H1 (cell line): ENCODE data around the gene ZNF175. TPM values are rescaled to one million over a fixed set of nuclear protein-coding genes. Genes with fewer than 3 reads are reported as not detected.

Experiments
- CTCF ChIA-PET: fragments of 300-600 bp; sonication (Branson Sonifier 250); formaldehyde crosslinking; loops from one replicate; lab custom pipeline; 2021; ENCODE audit not compliant: partially characterized antibody; lab: Charles Lee
- POLR2A ChIA-PET: fragments of 300-600 bp; sonication (Branson Sonifier 250); formaldehyde crosslinking; loops from one replicate; lab custom pipeline; 2021; ENCODE audit warnings: inconsistent platforms; ENCODE audit not compliant: partially characterized antibody; lab: Charles Lee
- DNase-seq, 2 experiments: peaks; one replicate each; pipeline versions ENCODE4 v3.0.0 to v3.0.0-alpha.2; 2010 to 2022; ENCODE audit warnings: low spot score in 2 of 2, low read depth in 1 of 2, mixed read lengths in 1 of 2
- FAIRE-seq: peaks from 2 replicates; lab custom pipeline; 2011; peaks lifted over from hg19 to GRCh38; lab: Jason Lieb, UNC
- H2AFZ ChIP-seq: 2 replicates; pipeline ENCODE4 v1.8.1; 2012; ENCODE audit warnings: low read length, inconsistent platforms
- H2AK5ac ChIP-seq: 2 replicates; pipeline ENCODE4 v1.6.1; 2013; ENCODE audit warnings: low read depth, low read length
- H2BK120ac ChIP-seq: replicated peaks from 2 replicates; pipeline ENCODE3; 2013; ENCODE audit warnings: low read depth, low read length, inconsistent platforms
- H2BK12ac ChIP-seq: 2 replicates; pipeline ENCODE4 v1.6.1; 2013; ENCODE audit warnings: low read depth, low read length
- H2BK15ac ChIP-seq: 2 replicates; pipeline ENCODE4 v1.6.1; 2013; ENCODE audit warnings: low read length
- H2BK20ac ChIP-seq: 2 replicates; pipeline ENCODE4 v1.6.1; 2013; ENCODE audit warnings: low read length
- H2BK5ac ChIP-seq: 2 replicates; pipeline ENCODE4 v1.6.1; 2013; ENCODE audit warnings: low read depth, low read length
- H3K14ac ChIP-seq: 2 replicates; pipeline ENCODE4 v1.6.1; 2013; ENCODE audit warnings: inconsistent platforms; ENCODE audit not compliant: insufficient read length
- H3K18ac ChIP-seq: 2 replicates; pipeline ENCODE4 v1.6.1; 2013; ENCODE audit warnings: low read length; ENCODE audit errors: extremely low read depth
- H3K23ac ChIP-seq: 2 replicates; pipeline ENCODE4 v1.6.1; 2013; ENCODE audit warnings: inconsistent platforms; ENCODE audit not compliant: insufficient read length
- H3K23me2 ChIP-seq: 2 replicates; pipeline ENCODE4 v1.6.1; 2013; ENCODE audit warnings: low read depth, low read length
- H3K27ac ChIP-seq: 2 replicates; pipeline ENCODE4 v1.6.1; 2011; ENCODE audit warnings: low read depth, low read length, inconsistent platforms
- H3K27me3 ChIP-seq, 4 experiments: replicated peaks in 1 of 4; 1 replicate in 1 of 4; 2 replicates in 3 of 4; pipeline versions ENCODE4 v1.6.1 to v1.8.1; 2011 to 2013; ENCODE audit warnings: low read length in 3 of 4, mild to moderate bottlenecking in 3 of 4, inconsistent platforms in 2 of 4, mixed read lengths in 2 of 4, moderate library complexity in 1 of 4; ENCODE audit not compliant: control insufficient read depth in 3 of 4, insufficient read depth in 3 of 4; ENCODE audit errors: extremely low read depth in 1 of 4
- H3K36me3 ChIP-seq, 4 experiments: 2 replicates each; pipeline versions ENCODE4 v1.6.1 to v1.8.1; 2011 to 2013; ENCODE audit warnings: mild to moderate bottlenecking in 4 of 4, low read length in 3 of 4, moderate library complexity in 2 of 4, control low read depth in 1 of 4, inconsistent platforms in 1 of 4; ENCODE audit not compliant: insufficient read depth in 4 of 4, control insufficient read depth in 2 of 4
- H3K4ac ChIP-seq: replicated peaks from 2 replicates; pipeline ENCODE3; 2013; ENCODE audit warnings: low read length, low read depth, mixed read lengths, inconsistent platforms; ENCODE audit not compliant: insufficient read length
- H3K4me1 ChIP-seq, 4 experiments: replicated peaks in 1 of 4; 1 replicate in 1 of 4; 2 replicates in 3 of 4; pipeline versions ENCODE4 v1.6.1 to v1.8.1; 2011 to 2013; ENCODE audit warnings: low read length in 3 of 4, inconsistent platforms in 2 of 4, mixed read lengths in 1 of 4; ENCODE audit not compliant: insufficient read depth in 4 of 4, control insufficient read depth in 3 of 4
- H3K4me2 ChIP-seq, 2 experiments: 2 replicates each; pipeline versions ENCODE4 v1.6.1 to v1.8.1; 2011 to 2013; ENCODE audit warnings: low read depth in 2 of 2, low read length in 2 of 2, control low read depth in 1 of 2, inconsistent platforms in 1 of 2, mild to moderate bottlenecking in 1 of 2; ENCODE audit not compliant: insufficient read depth in 1 of 2
- H3K4me3 ChIP-seq, 4 experiments: fragments of 200-600, 300-600 bp in 1 of 4; sonication (generic), shearing (Covaris generic), sonication (Bioruptor Twin) in 1 of 4; 2 replicates each; pipeline versions ENCODE4 v1.5.1 to v1.8.1; 2011 to 2016; ENCODE audit warnings: low read length in 4 of 4, low read depth in 3 of 4, control low read depth in 2 of 4, inconsistent platforms in 2 of 4, mild to moderate bottlenecking in 2 of 4, mixed read lengths in 1 of 4, moderate library complexity in 1 of 4; ENCODE audit not compliant: insufficient read depth in 2 of 4; ENCODE audit errors: extremely low read depth in 1 of 4
- H3K56ac ChIP-seq: replicated peaks from 2 replicates; pipeline ENCODE3; 2013; ENCODE audit warnings: low read depth, mild to moderate bottlenecking, mixed read lengths, low read length, inconsistent platforms; ENCODE audit not compliant: insufficient read length
- H3K79me1 ChIP-seq: 2 replicates; pipeline ENCODE4 v1.6.1; 2013; ENCODE audit warnings: low read depth, low read length, control low read depth
- H3K79me2 ChIP-seq, 2 experiments: 2 replicates each; pipeline versions ENCODE4 v1.6.1 to v1.8.1; 2012 to 2013; ENCODE audit warnings: low read length in 2 of 2, mild to moderate bottlenecking in 2 of 2, inconsistent platforms in 1 of 2; ENCODE audit not compliant: insufficient read depth in 2 of 2, control insufficient read depth in 1 of 2
- H3K9ac ChIP-seq, 4 experiments: replicated peaks in 1 of 4; 1 replicate in 1 of 4; 2 replicates in 3 of 4; pipeline versions ENCODE4 v1.6.1 to v1.8.1; 2011 to 2013; ENCODE audit warnings: low read depth in 3 of 4, low read length in 3 of 4, control low read depth in 2 of 4, mild to moderate bottlenecking in 2 of 4, moderate library complexity in 2 of 4, inconsistent platforms in 1 of 4; ENCODE audit errors: extremely low read depth in 1 of 4
- H3K9me3 ChIP-seq, 2 experiments: 2 replicates each; pipeline versions ENCODE4 v1.6.1 to v1.8.1; 2012 to 2013; ENCODE audit warnings: mild to moderate bottlenecking in 2 of 2, moderate library complexity in 2 of 2, control low read depth in 1 of 2, inconsistent platforms in 1 of 2, low read depth in 1 of 2, low read length in 1 of 2, mixed read lengths in 1 of 2; ENCODE audit not compliant: insufficient read depth in 2 of 2
- H4K20me1 ChIP-seq, 2 experiments: replicated peaks in 1 of 2; 2 replicates each; pipeline versions ENCODE3 to v1.8.1; 2011 to 2013; ENCODE audit warnings: inconsistent platforms in 2 of 2, low read length in 2 of 2, mild to moderate bottlenecking in 1 of 2; ENCODE audit not compliant: insufficient read depth in 2 of 2, control insufficient read depth in 1 of 2
- H4K5ac ChIP-seq: 2 replicates; pipeline ENCODE4 v1.6.1; 2013; ENCODE audit warnings: low read length, low read depth, mixed read lengths, inconsistent platforms; ENCODE audit not compliant: insufficient read length
- H4K8ac ChIP-seq: 2 replicates; pipeline ENCODE4 v1.8.0; 2013; ENCODE audit warnings: mild to moderate bottlenecking, moderate library complexity, low read length, inconsistent platforms; ENCODE audit not compliant: insufficient read depth; ENCODE audit errors: extremely low read depth
- H4K91ac ChIP-seq: replicated peaks from 2 replicates; pipeline ENCODE3; 2013; ENCODE audit warnings: low read length, mixed read lengths, inconsistent platforms; ENCODE audit not compliant: insufficient read length
- ATF3 ChIP-seq: IDR thresholded peaks from 2 replicates; pipeline ENCODE4 v1.6.1; 2011; ENCODE audit warnings: low read depth, mild to moderate bottlenecking, low read length; ENCODE audit not compliant: insufficient read depth
- CREB1 ChIP-seq: IDR thresholded peaks from 2 replicates; pipeline ENCODE4 v1.6.1; 2012; ENCODE audit warnings: inconsistent platforms
- CTCF ChIP-seq, 3 experiments: IDR thresholded peaks; 1 replicate in 2 of 3; 2 replicates in 1 of 3; pipeline versions ENCODE4 v1.5.1 to v1.6.1; 2011; ENCODE audit warnings: low read length in 3 of 3, mild to moderate bottlenecking in 3 of 3, inconsistent platforms in 2 of 3, low read depth in 1 of 3, moderate library complexity in 1 of 3; ENCODE audit not compliant: insufficient read depth in 1 of 3; ENCODE audit errors: control extremely low read depth in 1 of 3
- E2F6 ChIP-seq: IDR thresholded peaks from 2 replicates; pipeline ENCODE4 v1.6.1; 2012; ENCODE audit warnings: inconsistent platforms
- EP300 ChIP-seq, 2 experiments: IDR thresholded peaks; 1 replicate in 1 of 2; 2 replicates in 1 of 2; pipeline ENCODE4 v1.6.1; 2011 to 2012; ENCODE audit warnings: low read depth in 2 of 2, low read length in 2 of 2, mild to moderate bottlenecking in 2 of 2, borderline replicate concordance in 1 of 2, inconsistent platforms in 1 of 2, moderate library complexity in 1 of 2
- GTF2F1 ChIP-seq: IDR thresholded peaks from 2 replicates; pipeline ENCODE4 v1.6.1; 2012; ENCODE audit warnings: low read depth, low read length, improper control_type of control experiment, borderline replicate concordance
- JUND ChIP-seq: IDR thresholded peaks from 2 replicates; pipeline ENCODE4 v1.6.1; 2011; ENCODE audit warnings: mild to moderate bottlenecking, improper control_type of control experiment, low read length
- RFX5 ChIP-seq: IDR thresholded peaks from 2 replicates; pipeline ENCODE4 v1.6.1; 2011; ENCODE audit warnings: low read depth, low read length, improper control_type of control experiment, borderline replicate concordance
- RXRA ChIP-seq: IDR thresholded peaks from 2 replicates; pipeline ENCODE4 v1.6.1; 2011; ENCODE audit warnings: low read depth, mild to moderate bottlenecking, low read length, moderate library complexity; ENCODE audit not compliant: insufficient read depth
- SAP30 ChIP-seq: fragments of 300-600 bp; sonication (generic); IDR thresholded peaks from 2 replicates; pipeline ENCODE4 v1.7.1; 2012; ENCODE audit warnings: low read length, moderate library complexity, mild to moderate bottlenecking, inconsistent platforms; ENCODE audit not compliant: insufficient read depth, insufficient replicate concordance
- SIX5 ChIP-seq: IDR thresholded peaks from 2 replicates; pipeline ENCODE4 v1.6.1; 2011; ENCODE audit warnings: mild to moderate bottlenecking, low read depth, low read length
- polyA plus RNA-seq, 7 experiments: library from polyadenylated mRNA; depleted of rRNA in 3 of 7; stranded (reverse) in 5 of 7; unstranded in 2 of 7; fragments of >200 nt in 5 of 7; fragments of 200-250 nt in 2 of 7; gene quantifications; 1 replicate in 5 of 7; 2 replicates in 1 of 7; 4 replicates in 1 of 7; pipeline versions ENCODE4 v1.2.1 to v1.2.3, GENCODE V29; 2011 to 2013; ENCODE audit warnings: missing spikeins in 2 of 7, mixed read lengths in 2 of 7
- total RNA-seq: library from RNA; stranded (reverse); fragmentation: NEBNext Ultra II Directional; extraction: Animal tissue kit (Norgen Biotek cat#: 25700); gene quantifications from 2 replicates; pipeline ENCODE4 v1.2.1, GENCODE V29; 2021

ZNF175 gene
- total and polyA plus RNA-seq, 2 of the 8 experiments (the other 6 are each of a cell fraction or from before 2014, with no cell fraction given), result 1.7 to 11.1 TPM

- H3K27me3 ChIP-seq, result no peaks in the 10 kb centered on the region
- H2BK5ac ChIP-seq, result no peak overlapping the region
- no peak overlapping the region for H3K18ac ChIP-seq
- no peak overlapping the region for H3K23ac ChIP-seq
- no peak overlapping the region for H2AFZ ChIP-seq
- no peak overlapping the region for H2BK120ac ChIP-seq
- no peak overlapping the region for H4K5ac ChIP-seq
- no peak overlapping the region for H3K14ac ChIP-seq
- no peak for DNase-seq
- H2AK5ac ChIP-seq, result no peak overlapping the region
- no peak overlapping the region for H2BK20ac ChIP-seq
- H3K4me1 ChIP-seq, result no peaks in the 10 kb centered on the region
- ChIA-PET POLR2A (no interaction called here), CTCF (interaction anchor here (2.0 kb wide), 1 partner anchor 169 kb away, joined by 6 read pairs; no protein-coding TSS in a partner anchor)
- H3K23me2 ChIP-seq, result no peaks in the 10 kb centered on the region
- H3K9me3 ChIP-seq, result peaks cover 48 to 62% of the 10 kb centered on the region in 2 experiments
- H4K91ac ChIP-seq, result no peak overlapping the region
- H4K20me1 ChIP-seq, result no peaks in the 10 kb centered on the region
- H3K9ac ChIP-seq, result no peak overlapping the region
- no peaks in the 10 kb centered on the region for H3K79me2 ChIP-seq
- no peak overlapping the region for H4K8ac ChIP-seq
- no peak overlapping the region for H3K27ac ChIP-seq
- H3K4ac ChIP-seq, result no peak overlapping the region
- H3K4me3 ChIP-seq, result no peak overlapping the region
- H2BK15ac ChIP-seq, result no peak overlapping the region
- no peak overlapping the region for H2BK12ac ChIP-seq
- H3K4me2 ChIP-seq, result no peak overlapping the region
- no peaks in the 10 kb centered on the region for H3K36me3 ChIP-seq
- H3K56ac ChIP-seq, result no peak overlapping the region
- H3K79me1 ChIP-seq, result no peaks in the 10 kb centered on the region
- FAIRE-seq, result no peak
- no peak for TF ChIP-seq EP300 (IDR thresholded peaks at IDR 0.05; ENCODE audit: borderline replicate concordance in 1 of 2, low read depth in 2 of 2, low read length in 2 of 2)
- no peak for TF ChIP-seq CREB1
- no peak for TF ChIP-seq RXRA
- no peak for TF ChIP-seq RFX5
- no peak for TF ChIP-seq JUND
- no peak for TF ChIP-seq GTF2F1
- TF ChIP-seq CTCF (IDR thresholded peaks at IDR 0.05; ENCODE audit: control extremely low read depth in 1 of 3, insufficient read depth in 1 of 3, low read depth in 1 of 3, low read length in 3 of 3), result no peak
- TF ChIP-seq ATF3, result no peak
- no peak for TF ChIP-seq SIX5
- no peak for TF ChIP-seq E2F6
- no peak for TF ChIP-seq SAP30
Measured at GRCh38 chr19:51641648-51642047, 70.6 kb downstream of the ZNF175 start.
